Transverse colon (tissue), 4 donors: ENCODE results near the gene GOLM1.

Experiments used
- EP300 ChIP-seq: sonication (generic); formaldehyde crosslinking; IDR thresholded peaks from one replicate; pipeline ENCODE4 v1.6.1; 2017; ENCODE audit warnings: antibody characterized with exemption, low read depth
- POLR2A ChIP-seq: fragments of 450-650 bp; IDR thresholded peaks from one replicate; pipeline ENCODE4 v1.6.1; 2016; ENCODE audit warnings: antibody characterized with exemption, mild to moderate bottlenecking, moderate library complexity
- POLR2AphosphoS5 ChIP-seq, 3 donors: sonication (generic); formaldehyde crosslinking; IDR thresholded peaks; one replicate each; pipeline ENCODE4 v1.6.1; 2016; ENCODE audit warnings: antibody characterized with exemption in 3 of 3
- TF ChIP-seq, protein P1 (sequence below), 5 experiments: fragments of 200-600 bp in 3 of 5; fragments of 450-650 bp in 2 of 5; sonication (generic) in 3 of 5; IDR thresholded peaks; 1 replicate in 2 of 5; 2 replicates in 3 of 5; pipeline ENCODE4 v1.5.1; 2016 to 2017; ENCODE audit warnings: antibody characterized with exemption in 5 of 5, inconsistent platforms in 3 of 5, mild to moderate bottlenecking in 2 of 5, moderate library complexity in 1 of 5

DNA sequence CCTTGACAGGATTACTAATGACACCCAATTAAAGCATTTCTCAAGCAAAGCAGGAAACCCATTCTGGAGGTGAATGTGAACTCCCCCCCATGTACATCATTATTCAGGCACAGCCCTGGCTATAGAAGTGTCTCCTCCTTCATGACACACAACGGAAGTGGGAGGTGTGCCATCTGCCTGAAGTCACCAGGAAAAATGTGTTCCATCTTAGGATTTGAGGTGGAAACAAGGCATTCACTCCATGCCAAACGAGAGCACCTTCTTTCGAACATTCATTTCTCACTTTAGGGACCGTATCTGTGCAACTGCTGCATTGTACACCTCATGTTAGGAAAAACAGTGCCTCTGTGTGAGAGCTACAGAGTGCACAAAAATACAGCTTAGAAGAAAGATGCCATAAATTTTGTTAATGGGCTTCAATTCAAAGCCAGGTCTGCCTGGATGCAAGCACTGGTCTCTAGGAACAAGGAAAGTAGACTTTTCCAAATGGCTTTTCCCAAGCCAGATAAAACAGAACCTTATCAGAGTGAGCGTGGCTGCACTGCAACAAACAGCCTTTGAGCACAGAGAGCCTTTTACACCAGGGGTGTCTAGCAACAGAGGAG, 19.4 kb downstream of the GOLM1 start:
- TF ChIP-seq, protein P1, sequence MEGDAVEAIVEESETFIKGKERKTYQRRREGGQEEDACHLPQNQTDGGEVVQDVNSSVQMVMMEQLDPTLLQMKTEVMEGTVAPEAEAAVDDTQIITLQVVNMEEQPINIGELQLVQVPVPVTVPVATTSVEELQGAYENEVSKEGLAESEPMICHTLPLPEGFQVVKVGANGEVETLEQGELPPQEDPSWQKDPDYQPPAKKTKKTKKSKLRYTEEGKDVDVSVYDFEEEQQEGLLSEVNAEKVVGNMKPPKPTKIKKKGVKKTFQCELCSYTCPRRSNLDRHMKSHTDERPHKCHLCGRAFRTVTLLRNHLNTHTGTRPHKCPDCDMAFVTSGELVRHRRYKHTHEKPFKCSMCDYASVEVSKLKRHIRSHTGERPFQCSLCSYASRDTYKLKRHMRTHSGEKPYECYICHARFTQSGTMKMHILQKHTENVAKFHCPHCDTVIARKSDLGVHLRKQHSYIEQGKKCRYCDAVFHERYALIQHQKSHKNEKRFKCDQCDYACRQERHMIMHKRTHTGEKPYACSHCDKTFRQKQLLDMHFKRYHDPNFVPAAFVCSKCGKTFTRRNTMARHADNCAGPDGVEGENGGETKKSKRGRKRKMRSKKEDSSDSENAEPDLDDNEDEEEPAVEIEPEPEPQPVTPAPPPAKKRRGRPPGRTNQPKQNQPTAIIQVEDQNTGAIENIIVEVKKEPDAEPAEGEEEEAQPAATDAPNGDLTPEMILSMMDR (IDR thresholded peaks at IDR 0.05), result no peak
- peak in 2 of 3 donors; percentile 40 to 53 for TF ChIP-seq POLR2AphosphoS5 (IDR thresholded peaks at IDR 0.05)
- TF ChIP-seq EP300, result no peak
- TF ChIP-seq POLR2A, result no peak
